GM15510 (cell line): ENCODE data around the gene P2RX1.

Experiments
- POLR2A ChIP-seq: IDR thresholded peaks from 3 replicates; pipeline ENCODE4 v1.6.1; 2011; ENCODE audit warnings: borderline replicate concordance; ENCODE audit not compliant: insufficient read length; ENCODE audit errors: extremely low read depth

The P2RX1 gene

GRCh38 chr17:3940965-3941698 is 24.9 kb upstream of the P2RX1 start:
- no peak for TF ChIP-seq POLR2A

DNA sequence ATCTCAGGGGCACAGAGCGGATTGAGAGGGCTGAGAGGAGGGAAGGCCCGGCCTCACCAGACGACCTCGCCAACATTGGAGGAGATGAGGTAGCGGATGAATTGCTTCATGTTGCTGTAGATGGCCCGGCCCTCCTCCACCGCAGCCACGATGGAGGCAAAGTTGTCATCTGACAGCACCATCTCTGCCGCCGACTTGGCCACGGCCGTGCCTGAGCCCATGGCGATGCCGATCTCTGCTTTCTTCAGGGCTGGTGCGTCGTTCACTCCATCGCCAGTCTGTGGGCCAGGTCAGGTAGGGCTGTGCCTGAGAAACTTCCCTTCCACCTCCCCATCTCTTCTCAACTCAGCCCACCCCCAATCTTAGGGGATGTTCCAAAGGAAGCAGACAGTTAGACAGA is 21.1 kb upstream of the P2RX1 start:
- TF ChIP-seq POLR2A = no peak

- no peak for TF ChIP-seq POLR2A
Observed at GRCh38 chr17:3935825-3936355, 19.6 kb upstream of the P2RX1 start.

DNA sequence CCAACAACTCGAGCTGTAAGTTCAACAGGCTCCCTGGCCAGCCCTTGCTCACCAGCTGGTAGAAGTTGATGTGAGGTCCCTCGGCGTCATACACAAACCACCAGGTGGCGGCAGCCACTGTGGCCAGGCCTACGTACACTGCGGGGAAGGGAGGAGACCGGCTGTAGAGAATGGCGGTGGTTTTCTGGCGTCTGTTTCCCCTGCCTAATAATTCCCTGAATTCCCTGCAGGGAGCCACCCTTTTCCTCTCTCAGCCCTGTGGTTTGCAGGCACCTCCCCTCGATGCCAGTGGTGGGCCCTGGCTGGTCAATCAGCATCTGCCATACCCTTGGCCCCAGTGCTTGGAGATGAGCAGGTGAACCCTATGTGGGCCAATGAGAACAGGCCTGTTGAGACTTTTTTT is 18.9 kb upstream of the P2RX1 start:
- TF ChIP-seq POLR2A = no peak

GRCh38 chr17:3929764-3930163 is 13.5 kb upstream of the P2RX1 start:
- TF ChIP-seq POLR2A = no peak

GRCh38 chr17:3929181-3929580 is 12.9 kb upstream of the P2RX1 start:
- no peak for TF ChIP-seq POLR2A

- TF ChIP-seq POLR2A = no peak
Observed at GRCh38 chr17:3928406-3928805, 12.1 kb upstream of the P2RX1 start.

GRCh38 chr17:3927628-3928340 is 11.5 kb upstream of the P2RX1 start:
- TF ChIP-seq POLR2A = no peak

- TF ChIP-seq POLR2A = no peak
Observed at GRCh38 chr17:3926860-3927627, 10.8 kb upstream of the P2RX1 start.

- no peak for TF ChIP-seq POLR2A
Observed at GRCh38 chr17:3925684-3926485, 9.6 kb upstream of the P2RX1 start.

DNA sequence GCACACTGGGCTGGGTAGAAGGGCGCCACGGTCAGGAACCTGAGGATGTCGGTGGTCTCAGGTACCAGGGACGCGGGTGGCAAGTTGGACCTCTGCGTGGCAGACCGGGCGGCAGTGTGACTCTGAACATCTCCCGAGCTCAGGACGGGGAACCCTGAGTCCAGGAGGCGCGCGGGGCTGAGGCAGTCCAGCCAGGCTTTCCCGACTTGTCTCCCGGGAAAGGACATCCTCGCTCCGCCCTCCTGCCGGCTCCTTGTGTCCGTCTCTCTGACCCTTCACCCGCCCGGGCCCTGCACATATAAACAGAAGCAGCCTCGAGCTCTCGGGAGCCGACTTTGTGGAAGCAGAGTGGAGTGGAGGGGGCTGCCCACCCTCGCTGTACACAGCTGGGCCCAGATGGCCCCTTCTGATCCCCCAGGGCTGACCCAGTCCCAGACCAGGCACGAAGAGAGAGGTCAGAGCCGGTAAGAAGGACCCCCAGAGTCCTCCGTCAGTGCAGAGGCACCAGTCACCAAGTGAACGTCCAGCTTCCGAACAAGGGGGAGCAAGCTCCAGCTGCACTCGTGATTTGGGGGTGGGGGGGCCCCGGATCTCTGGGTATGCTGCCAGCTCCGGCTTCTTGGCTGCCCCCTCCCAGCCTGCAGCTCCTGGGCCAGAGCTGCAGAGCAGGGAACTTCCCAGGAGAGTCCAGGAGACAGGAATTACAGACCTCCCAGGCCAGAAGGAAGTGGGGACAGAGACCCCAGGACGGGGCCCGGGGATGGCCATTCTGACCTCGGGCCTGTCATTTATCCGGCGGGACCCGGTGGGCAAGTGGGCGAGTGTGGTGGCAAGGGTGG is 8.5 kb upstream of the P2RX1 start:
- no peak for TF ChIP-seq POLR2A

- no peak for TF ChIP-seq POLR2A
Observed at GRCh38 chr17:3923466-3924190, 7.4 kb upstream of the P2RX1 start.

DNA sequence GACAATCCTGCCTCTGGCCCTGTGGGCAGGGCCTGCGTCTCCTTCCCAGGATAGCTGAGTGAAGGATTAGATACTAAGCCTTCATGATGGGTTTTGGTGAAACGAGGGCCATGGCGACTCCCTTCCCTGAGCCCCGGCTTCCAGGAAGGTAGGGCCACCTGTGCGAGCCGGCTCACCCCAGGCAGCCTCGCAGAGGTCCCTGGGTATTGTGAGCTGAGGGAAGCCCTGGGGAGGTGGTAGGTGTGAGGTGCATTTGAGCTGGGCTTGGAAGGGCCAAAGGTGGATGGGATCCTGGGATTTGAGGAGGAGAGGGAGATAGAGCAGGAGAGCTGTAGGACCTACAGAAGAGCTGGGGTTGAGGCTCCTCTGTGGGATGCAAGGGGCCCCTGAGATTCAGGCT is 6.5 kb upstream of the P2RX1 start:
- TF ChIP-seq POLR2A = no peak

GRCh38 chr17:3921502-3922319 is 5.4 kb upstream of the P2RX1 start:
- no peak for TF ChIP-seq POLR2A
